ENCODE measurements around the gene OR5L2.
"Not testable (repeated sequence)": the region's sequence is repeated elsewhere in the genome, so short reads cannot be mapped to it uniquely, and the experiment has no call there.

The OR5L2 gene

DNA sequence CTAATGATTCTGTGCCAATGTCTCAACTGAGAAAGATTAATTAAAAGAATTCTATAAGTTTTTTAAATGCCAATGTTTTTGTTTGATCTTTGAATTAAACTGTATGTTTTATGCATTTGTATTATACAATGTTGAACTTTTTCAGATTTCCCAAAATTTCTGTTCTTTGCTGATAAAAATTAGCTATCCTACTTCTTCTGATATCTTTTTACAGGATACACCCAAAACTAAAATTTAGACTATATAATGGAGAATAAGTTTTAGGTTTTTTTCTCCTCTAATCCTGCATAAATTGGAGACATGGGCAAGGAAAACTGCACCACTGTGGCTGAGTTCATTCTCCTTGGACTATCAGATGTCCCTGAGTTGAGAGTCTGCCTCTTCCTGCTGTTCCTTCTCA is at the start of gene OR5L2:
TSS of gene OR5L2 (plus strand) at position 301 of the 400 bp plus-strand sequence. CDS start at position 301, 0 bp downstream.
- no peak for DNase-seq

DNA sequence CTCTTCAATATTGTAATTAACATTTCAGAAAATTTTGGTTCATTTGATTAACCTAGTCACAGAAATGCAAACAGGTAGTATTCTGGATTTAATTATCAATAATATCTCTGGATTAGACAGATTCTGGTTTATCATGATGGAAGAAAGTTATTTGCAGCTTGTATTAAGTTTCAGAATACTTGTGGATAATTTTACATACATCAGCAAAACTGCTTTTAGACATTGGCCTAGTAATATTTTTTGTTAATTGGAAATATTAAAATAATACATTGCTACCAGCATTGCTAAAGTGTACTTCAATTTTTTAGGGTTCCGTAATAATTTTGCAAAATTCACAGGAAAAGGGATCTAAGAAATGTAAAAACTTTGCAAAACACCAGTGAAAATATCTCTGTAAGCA is 35.4 kb upstream of the OR5L2 start:
- no peak for DNase-seq

DNA sequence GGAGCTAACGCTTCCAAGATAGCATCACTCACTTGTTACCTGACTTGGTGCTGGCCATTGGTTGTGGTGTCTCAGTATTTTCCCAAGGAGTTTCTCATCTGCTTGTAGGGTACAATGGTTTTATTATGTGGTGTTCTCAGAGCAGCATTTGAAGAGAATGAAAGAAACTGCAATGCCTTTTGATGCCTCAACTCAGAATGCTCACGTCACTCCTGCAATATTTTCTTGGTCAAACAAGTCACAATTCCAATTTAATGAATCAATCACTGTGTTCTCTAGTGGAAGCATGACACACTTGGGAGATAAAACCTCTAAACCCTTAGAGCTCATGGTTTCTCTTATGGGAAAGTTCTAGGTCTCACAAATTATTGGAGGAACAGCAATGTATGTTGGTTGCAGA is 33.7 kb upstream of the OR5L2 start:
- no peak for DNase-seq

DNA sequence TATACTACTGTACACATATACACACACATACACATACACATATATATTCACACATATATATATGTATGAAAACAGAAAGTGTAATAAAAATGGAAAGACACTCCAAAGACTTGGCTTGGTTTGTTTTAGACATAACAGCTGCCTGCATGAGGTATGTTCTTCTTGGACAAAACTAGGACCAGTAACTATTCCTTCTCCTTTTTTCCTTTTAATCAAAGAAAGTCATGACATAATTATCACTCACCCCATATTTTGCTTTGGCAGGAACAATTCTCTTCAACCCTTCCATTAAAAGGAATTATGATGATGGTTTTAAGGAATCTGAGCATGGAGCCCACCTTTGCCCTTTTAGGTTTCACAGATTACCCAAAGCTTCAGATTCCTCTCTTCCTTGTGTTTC is 31.8 kb upstream of the OR5L2 start, which contains the start of gene OR5D14:
TSS of gene OR5D14 (plus strand) at position 301 of the 400 bp plus-strand sequence. CDS start at position 301, 0 bp downstream.
- no peak for DNase-seq

DNA sequence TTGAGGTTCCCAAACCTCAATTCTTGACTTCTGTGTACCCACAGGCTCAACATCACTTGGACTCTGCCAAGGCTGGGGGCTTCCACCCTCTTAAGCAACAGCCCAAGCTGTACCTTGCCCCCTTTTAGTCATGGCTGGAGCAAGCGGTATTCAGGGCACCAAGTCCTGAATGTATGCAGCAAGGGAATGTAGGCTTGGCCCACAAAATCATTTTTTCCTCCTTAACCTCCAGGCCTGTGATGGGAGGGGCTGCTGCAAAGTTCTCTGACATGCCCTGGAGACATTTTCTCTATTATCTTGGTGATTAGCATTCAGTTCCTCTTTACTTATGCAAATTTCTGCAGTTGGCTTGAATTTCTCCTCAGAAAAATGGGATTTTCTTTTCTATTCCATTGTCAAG is 20.8 kb upstream of the OR5L2 start:
- DNase-seq: no peak

DNA sequence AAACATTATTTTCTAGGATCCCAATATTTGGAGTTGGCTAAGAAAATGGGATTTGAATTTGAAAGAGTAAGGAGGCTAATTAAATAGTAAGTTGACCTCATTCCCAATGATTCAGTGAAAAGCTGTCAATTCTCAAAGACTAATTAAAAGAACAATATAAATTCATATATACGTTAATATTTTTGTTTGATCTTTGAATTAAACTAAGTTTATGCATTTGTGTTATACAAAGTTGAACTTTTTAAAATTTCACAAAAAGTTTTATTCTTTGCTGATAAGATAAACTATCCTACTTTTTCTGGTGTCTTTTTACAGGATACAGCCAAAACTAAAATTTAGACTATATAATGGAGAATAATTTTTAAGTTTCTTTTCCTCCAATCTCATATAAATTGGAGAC is 16.0 kb upstream of the OR5L2 start, which contains the start of gene OR5L1:
TSS of gene OR5L1 (plus strand) at position 301 of the 400 bp plus-strand sequence. CDS start 100 bp downstream, outside the sequence.
- DNase-seq: no peak

DNA sequence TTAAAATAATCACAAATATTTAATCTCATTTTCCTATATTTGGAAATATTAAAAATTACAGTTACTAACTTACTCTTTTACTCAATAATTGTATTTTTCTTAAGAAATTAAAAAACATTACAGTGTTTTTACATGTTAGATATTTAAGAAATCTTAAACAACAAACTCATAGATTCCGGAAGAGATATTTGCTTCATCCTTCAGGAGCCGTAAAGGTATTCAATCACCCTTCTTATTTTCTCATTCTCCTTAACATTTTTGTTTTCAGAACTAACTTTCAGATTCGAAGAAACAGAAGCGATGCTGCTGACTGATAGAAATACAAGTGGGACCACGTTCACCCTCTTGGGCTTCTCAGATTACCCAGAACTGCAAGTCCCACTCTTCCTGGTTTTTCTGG is 7.7 kb upstream of the OR5L2 start, which contains the start of gene OR5D18:
TSS of gene OR5D18 (plus strand) at position 301 of the 400 bp plus-strand sequence. CDS start at position 301, 0 bp downstream.
- DNase-seq: no peak

DNA sequence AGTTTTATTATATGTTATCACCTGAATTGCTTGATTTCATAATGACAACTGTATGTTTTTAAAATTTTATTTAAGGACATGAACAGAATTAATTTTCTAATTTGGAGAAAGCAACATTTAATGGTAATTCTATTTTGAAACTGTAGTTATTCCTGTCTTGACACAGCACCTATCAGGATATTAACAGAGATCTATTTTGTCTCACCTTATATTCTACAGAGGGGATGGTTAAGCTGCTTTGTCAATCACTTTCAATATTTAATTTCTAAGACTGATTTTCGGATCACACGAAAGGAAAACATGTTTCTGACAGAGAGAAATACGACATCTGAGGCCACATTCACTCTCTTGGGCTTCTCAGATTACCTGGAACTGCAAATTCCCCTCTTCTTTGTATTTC is 11.4 kb downstream of the OR5L2 start, which contains the start of gene OR5D16:
TSS of gene OR5D16 (plus strand) at position 301 of the 400 bp plus-strand sequence. CDS start at position 301, 0 bp downstream.
- DNase-seq: no peak

DNA sequence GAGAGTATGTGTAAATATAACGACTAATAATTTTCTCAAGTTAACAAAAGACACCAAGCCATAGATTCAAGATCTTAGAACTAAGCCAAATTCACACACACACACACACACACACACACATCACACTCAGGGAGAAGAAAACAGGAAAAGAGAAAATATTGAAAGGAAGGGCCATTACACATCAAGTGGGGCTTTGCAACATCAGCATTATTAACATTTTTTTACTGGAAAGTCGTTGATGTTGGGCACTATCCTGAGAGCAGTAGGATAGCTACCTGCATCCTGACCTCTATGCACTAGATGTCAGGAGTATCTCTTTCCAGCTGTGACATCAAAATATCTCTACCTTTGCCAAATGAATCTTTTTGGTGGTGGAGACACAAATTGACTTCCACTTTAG is 20.4 kb downstream of the OR5L2 start:
- DNase-seq: no peak

DNA sequence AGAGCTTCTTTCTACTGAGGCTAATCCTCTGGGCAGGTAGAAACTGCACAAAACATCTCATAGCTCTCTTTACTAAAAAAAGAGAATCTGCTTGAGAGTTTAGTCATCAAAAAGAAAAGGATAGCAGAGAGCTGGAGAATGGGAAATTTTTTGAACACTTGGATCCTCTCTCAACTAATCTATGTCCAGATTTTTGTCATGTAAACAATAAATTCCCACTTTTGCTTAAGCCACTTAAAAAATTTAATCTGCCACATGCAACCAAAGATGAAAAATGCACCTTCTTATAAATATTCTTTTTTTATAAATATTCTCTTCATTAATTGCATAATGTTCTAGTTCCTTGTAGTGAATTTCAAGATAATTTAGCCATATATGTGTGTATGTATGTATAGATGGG is 22.0 kb downstream of the OR5L2 start:
- DNase-seq: no peak

DNA sequence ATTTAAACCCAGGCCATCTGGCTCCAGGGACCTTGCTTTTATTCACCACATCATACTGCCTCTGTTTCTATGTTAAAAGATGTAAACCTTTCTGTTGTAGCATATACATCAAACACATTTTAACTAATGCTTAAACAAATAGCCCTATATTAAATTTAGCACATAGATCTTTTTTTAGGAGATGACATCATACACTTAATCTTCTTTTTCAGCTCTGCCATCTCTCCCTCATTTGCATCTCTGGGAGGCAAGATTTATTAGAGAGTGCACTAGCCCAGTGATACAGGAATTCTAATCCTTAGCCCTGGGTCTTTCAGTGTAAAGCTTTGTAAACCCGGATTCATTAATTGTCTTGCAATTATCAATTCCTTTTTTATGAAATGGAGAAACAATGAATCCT is 25.1 kb downstream of the OR5L2 start:
- no peak for DNase-seq

DNA sequence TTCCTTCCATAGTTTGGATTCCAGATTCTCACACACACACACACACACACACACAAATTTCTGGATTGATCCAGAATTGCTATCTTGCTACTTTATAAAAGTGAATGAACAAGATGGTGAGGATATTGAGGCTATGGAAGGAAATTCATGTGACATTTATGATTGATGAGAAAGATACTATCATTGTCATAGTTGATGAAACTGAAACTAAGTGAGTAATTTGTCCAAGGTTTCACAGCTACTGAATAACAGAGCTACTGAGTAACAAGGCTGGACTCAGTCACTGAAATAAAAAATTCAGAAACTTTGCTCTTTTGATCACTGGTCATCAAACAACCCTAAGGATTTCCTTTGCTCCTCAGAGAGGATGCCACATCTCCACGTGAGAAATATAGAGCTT is 27.7 kb downstream of the OR5L2 start:
- no peak for DNase-seq

DNA sequence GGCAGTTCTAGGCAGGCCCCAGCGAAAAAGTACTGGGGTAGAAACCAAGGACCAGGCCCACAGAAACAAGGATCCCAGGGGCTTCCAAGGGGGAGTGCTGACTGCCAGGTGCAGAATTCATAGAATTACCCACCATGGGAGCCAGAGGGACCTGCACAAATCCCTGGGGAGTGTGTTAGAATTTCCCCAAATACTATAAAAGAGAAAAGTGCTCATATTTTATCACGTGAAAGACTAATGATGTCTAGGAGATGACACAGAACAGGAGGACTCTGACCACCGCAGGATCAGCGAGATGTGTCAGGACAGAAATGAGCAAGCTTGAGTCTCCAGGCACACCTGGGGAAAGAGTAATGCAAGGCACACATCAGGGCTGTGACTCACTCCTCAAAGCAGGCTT is 40.3 kb downstream of the OR5L2 start:
- not testable (repeated sequence) for DNase-seq

DNA sequence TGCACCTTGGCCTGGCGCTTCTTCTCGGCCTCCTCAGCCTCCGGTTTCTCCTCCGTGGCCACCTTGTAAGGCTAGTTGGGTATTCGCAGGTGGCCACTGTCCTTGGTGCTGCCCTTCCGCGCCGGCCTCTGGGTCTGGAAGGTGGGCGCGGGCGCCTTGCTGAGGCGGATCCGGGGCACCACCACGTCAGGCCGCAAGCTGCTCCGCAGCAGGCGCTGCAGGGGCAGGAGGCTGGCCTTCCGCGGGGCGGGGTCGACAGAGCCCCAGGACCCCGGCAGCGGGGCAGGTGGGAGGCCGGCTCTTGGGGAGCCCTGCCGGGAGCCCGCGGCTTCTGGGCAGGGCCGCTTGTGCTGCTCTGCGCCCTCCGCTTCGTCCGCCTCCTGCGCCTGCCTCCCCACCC is 45.7 kb downstream of the OR5L2 start:
- not testable (repeated sequence) for DNase-seq

DNA sequence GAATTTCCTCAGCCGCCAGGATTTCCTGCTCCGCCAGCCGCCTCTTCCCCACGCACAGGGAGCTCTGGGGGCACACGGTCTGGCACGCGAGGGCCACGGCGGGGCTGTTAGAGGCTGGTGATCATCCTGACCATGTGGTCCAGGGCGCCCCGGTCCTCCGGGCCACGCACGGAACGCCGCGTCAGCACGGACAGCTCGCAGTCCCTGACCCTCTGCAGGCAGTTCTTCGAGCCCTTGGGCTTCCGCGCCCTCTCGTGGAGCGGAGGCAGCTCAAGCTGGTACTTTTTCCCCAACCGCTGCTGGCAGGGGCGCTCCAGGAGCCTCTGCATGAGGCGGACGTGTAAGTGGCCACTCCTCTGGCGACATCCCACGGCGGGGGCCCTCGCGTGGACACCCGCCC is 46.1 kb downstream of the OR5L2 start:
- DNase-seq: not testable (repeated sequence)

All from NCI-H1105 (cell line).